ENCODE results near the gene ADCYAP1. TPM values are rescaled to one million over a fixed set of nuclear protein-coding genes. Genes with fewer than 3 reads are reported as not detected.

ADCYAP1 gene
- total RNA-seq, 4 donors from 2014 or later: 0.32 to 4.6 (median 0.83) TPM

DNA sequence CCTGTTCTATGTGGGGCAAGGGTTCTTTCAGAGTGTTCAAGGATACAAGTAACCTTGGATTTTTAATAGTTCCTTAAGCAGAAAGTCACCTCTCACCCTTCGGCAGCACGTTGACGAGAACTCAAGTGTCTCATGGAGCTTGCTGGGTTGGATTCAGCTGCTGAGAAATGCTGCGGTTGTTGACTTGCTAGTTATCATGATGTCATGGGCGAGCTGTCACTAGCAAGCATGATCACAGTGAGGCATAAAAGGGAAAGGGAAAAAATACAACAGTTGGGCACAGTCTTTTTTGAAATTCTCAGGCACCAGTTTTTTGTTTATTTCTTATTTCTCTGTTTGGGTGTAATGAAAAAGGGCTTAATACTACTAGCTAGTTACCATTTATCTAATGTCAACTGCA is 53.2 kb downstream of the ADCYAP1 start:
- no peak for ATAC-seq (ENCODE audit: low FRiP score)
- no peak for DNase-seq (ENCODE audit: low spot score)
- TF ChIP-seq, protein P1, sequence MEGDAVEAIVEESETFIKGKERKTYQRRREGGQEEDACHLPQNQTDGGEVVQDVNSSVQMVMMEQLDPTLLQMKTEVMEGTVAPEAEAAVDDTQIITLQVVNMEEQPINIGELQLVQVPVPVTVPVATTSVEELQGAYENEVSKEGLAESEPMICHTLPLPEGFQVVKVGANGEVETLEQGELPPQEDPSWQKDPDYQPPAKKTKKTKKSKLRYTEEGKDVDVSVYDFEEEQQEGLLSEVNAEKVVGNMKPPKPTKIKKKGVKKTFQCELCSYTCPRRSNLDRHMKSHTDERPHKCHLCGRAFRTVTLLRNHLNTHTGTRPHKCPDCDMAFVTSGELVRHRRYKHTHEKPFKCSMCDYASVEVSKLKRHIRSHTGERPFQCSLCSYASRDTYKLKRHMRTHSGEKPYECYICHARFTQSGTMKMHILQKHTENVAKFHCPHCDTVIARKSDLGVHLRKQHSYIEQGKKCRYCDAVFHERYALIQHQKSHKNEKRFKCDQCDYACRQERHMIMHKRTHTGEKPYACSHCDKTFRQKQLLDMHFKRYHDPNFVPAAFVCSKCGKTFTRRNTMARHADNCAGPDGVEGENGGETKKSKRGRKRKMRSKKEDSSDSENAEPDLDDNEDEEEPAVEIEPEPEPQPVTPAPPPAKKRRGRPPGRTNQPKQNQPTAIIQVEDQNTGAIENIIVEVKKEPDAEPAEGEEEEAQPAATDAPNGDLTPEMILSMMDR (IDR thresholded peaks at IDR 0.05): no peak

DNA sequence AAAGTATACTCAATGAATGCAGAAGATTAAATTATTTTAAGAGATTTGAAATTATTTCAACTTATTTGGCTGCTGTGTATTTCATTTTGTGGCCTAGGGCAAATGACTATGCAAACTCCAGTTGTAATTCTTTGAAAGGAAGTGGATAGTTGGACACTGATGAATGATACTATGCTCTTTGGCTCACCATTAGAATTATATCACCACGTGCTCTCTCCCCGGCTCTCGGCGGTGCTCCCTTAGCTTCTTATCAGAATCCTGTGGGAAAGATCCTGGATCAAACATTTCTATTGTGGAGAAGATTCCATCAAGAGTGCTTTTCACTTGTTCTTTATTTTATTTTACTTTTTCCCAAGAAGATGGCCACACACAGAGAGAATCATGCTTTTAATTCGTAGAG is 55.2 kb downstream of the ADCYAP1 start:
- ATAC-seq (ENCODE audit: low FRiP score) (no peak), DNase-seq (ENCODE audit: low spot score) (no peak)
- TF ChIP-seq, protein P1 (IDR thresholded peaks at IDR 0.05): no peak

Other genes with a start within 250 kb of the ADCYAP1 start
- 1 to 10 TPM in 1 of 4 donors, under 1 TPM in 2, not detected in 1; 0.50 to 6.4 (median 0.65) TPM for gene TYMS, start 247.2 kb upstream of the ADCYAP1 start, total RNA-seq
- 100 to 1,000 TPM in 1 of 4 donors, 10 to 100 TPM in 3; 31.7 to 104 (median 45.2) TPM for gene ENOSF1, start 192.2 kb upstream of the ADCYAP1 start, total RNA-seq
- 100 to 1,000 TPM in 2 of 4 donors, 10 to 100 TPM in 2; 75.2 to 149 (median 108) TPM for gene YES1, start 92.6 kb upstream of the ADCYAP1 start, total RNA-seq